Left lung (tissue), 10 donors: Measurements from ENCODE around the gene RAB18. TPM values are rescaled to one million over a fixed set of nuclear protein-coding genes. Genes with fewer than 3 reads are reported as not detected.

ENCODE experiments used
- ATAC-seq: fragments of 200-7000 bp; cut with Tn5 transposase; one replicate; pipeline ENCODE4 v1.9.1; 2020; ENCODE audit warnings: moderate library complexity
- DNase-seq, 4 donors: peaks; one replicate each; pipeline ENCODE4 v3.0.0-alpha.2; 2013 to 2020
- H3K27ac ChIP-seq, 2 donors: fragments of 200-600 bp; sonication (generic) in 1 of 2; one replicate each; pipeline versions ENCODE4 v1.5.0 to v1.8.0; 2020 to 2021
- H3K27me3 ChIP-seq, 2 donors: fragments of 200-600 bp; sonication (generic) in 1 of 2; one replicate each; pipeline versions ENCODE4 v1.5.0 to v1.8.0; 2020 to 2021
- H3K36me3 ChIP-seq, 2 donors: fragments of 200-600 bp; sonication (generic) in 1 of 2; one replicate each; pipeline versions ENCODE4 v1.5.0 to v1.8.0; 2020 to 2021
- H3K4me1 ChIP-seq, 2 donors: fragments of 200-600 bp; one replicate each; pipeline ENCODE4 v1.8.0; 2021
- H3K4me3 ChIP-seq, 2 donors: fragments of 200-600 bp; sonication (generic) in 1 of 2; one replicate each; pipeline versions ENCODE4 v1.5.0 to v1.8.0; 2020 to 2021; ENCODE audit warnings: mild to moderate bottlenecking in 1 of 2
- H3K9me3 ChIP-seq, 2 donors: fragments of 200-600 bp; sonication (generic) in 1 of 2; one replicate each; pipeline versions ENCODE4 v1.5.0 to v1.8.0; 2020 to 2021
- CTCF ChIP-seq, 2 donors: fragments of 200-600 bp; sonication (generic) in 1 of 2; IDR thresholded peaks; one replicate each; pipeline versions ENCODE4 v1.5.0 to v1.8.0; 2021; ENCODE audit warnings: antibody characterized with exemption in 2 of 2
- intact Hi-C, 2 donors: fragments of 100-400 bp; cut with DNase I; formaldehyde crosslinking; loops; one replicate each; pipeline versions ENCODE4 v1.11.2 to v1.14.2; 2022
- polyA plus RNA-seq, 6 donors: library from polyadenylated mRNA; unstranded; fragments of 120-200 nt; gene quantifications; one replicate each; pipeline ENCODE4 v1.2.1, GENCODE V29; 2013; ENCODE audit not compliant: insufficient read length in 6 of 6
- total RNA-seq, 2 donors: library from RNA; stranded (reverse); fragmentation: NEBNext Ultra II Directional; extraction: Animal tissue kit (Norgen Biotek cat#: 25700); gene quantifications; one replicate each; pipeline ENCODE4 v1.2.1, GENCODE V29; 2021
- donor health status: DM: no; HTN: yes; CAD: no.
- donor health status: DM: no; HTN: no; CAD: no.

The RAB18 gene
- total and polyA plus RNA-seq, 8 donors: 80.6 to 115 (median 100) TPM

DNA sequence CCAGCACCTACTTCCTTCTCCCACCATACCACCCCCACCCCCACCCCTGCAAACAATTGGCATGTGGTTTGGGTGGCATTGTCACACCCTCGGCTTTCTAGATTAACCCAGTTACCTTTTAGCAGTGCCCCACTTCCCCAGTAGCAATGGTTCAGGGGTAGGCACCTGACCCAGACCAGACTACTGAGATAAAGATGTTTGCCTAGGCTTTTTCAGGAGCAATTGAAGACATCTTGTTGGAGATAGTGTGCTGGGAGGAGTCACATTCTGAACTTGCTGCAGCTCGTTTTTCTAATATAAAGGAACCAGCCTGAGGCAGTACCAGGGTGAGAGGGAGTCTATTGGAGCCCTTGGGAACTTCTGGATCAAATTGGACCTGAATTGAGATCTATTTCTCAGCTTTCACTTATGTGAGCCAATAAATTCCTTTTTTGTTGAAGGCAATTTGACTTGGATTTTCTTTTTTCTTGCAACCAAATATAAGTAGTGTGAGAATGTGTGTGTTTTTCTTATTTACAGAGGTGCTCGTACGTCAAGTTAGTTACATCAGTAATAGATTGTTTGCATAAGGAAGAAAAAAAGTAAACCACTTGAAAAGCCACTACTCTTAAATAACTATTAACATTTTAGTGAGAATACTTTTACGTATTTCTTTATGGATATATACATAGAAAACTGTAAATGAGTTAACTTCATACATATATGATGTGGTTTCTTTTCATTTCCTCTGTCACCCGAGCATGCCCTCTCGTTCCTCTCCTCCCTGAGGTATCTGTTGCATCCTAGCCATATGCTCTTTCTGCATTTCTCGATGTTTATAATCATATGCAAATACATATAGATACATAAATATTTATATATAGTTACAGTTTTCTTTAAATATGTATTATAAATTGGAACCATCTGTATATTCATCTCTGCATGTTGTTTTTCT, 38.0 kb downstream of the RAB18 start:
- no peaks in the 10 kb centered on the region for H3K9me3 ChIP-seq
- peaks cover 0 to 49% of the 10 kb centered on the region in 2 donors for H3K36me3 ChIP-seq
- no peak overlapping the region for H3K4me3 ChIP-seq
- H3K4me1 ChIP-seq: peaks cover 0 to 3% of the 10 kb centered on the region in 2 donors
- intact Hi-C loops: no loop called here
- no peak overlapping the region for H3K27ac ChIP-seq
- no peak for DNase-seq
- ATAC-seq: peak; percentile 63
- no peak for TF ChIP-seq CTCF (IDR thresholded peaks at IDR 0.05)
- no peaks in the 10 kb centered on the region for H3K27me3 ChIP-seq

DNA sequence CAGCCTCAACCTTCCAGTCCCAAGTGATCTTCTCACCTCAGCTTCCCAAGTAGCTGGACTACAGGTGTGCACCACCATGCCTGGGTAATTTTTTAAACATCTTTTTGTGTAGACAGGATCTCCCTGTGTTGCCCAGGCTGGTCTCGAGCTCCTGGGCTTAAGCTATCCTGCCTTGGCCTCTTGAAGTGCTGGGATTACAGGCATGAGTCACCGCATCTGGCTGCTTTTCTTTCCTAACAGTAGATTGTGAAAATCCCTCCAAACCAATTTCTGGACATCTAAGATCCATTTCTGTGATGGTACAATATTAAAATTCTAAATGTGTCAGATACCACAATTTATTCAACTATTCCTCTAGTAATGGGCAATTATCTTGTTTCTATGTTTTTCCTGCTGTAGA, 38.7 kb downstream of the RAB18 start:
- Histone ChIP-seq H3K4me1 (peaks cover 0 to 3% of the 10 kb centered on the region in 2 donors), H3K9me3 (no peaks in the 10 kb centered on the region), H3K4me3 (no peak overlapping the region), H3K27ac (no peak overlapping the region), H3K36me3 (peaks cover 0 to 41% of the 10 kb centered on the region in 2 donors), H3K27me3 (no peaks in the 10 kb centered on the region)
- intact Hi-C loops: no loop called here
- ATAC-seq: no peak
- TF ChIP-seq CTCF (IDR thresholded peaks at IDR 0.05): no peak
- DNase-seq: no peak

GRCh38 chr10:27547047-27547446, 42.9 kb downstream of the RAB18 start:
- H3K27ac ChIP-seq: no peak overlapping the region
- intact Hi-C loops: no loop called here
- no peak for DNase-seq

GRCh38 chr10:27547482-27547881, 43.4 kb downstream of the RAB18 start:
- H3K4me1 ChIP-seq: no peaks in the 10 kb centered on the region
- DNase-seq: no peak
- no peak overlapping the region for H3K4me3 ChIP-seq
- H3K36me3 ChIP-seq: peaks cover 0 to 22% of the 10 kb centered on the region in 2 donors
- H3K27me3 ChIP-seq: no peaks in the 10 kb centered on the region
- H3K9me3 ChIP-seq: no peaks in the 10 kb centered on the region
- H3K27ac ChIP-seq: no peak overlapping the region
- intact Hi-C loops: no loop called here
- ATAC-seq: no peak
- no peak for TF ChIP-seq CTCF (IDR thresholded peaks at IDR 0.05)

More at GRCh38 chr10:27547047-27547446, 42.9 kb downstream of the RAB18 start:
- H3K4me1 ChIP-seq: peaks cover 0 to under 1% of the 10 kb centered on the region in 2 donors
- no peaks in the 10 kb centered on the region for H3K9me3 ChIP-seq
- no peak overlapping the region for H3K4me3 ChIP-seq
- peaks cover 0 to 25% of the 10 kb centered on the region in 2 donors for H3K36me3 ChIP-seq
- H3K27me3 ChIP-seq: no peaks in the 10 kb centered on the region
- no peak for TF ChIP-seq CTCF (IDR thresholded peaks at IDR 0.05)
- ATAC-seq: no peak

- H3K36me3 ChIP-seq: peaks cover 0 to 3% of the 10 kb centered on the region in 2 donors
- no peaks in the 10 kb centered on the region for H3K4me1 ChIP-seq
- no peaks in the 10 kb centered on the region for H3K9me3 ChIP-seq
- ATAC-seq: no peak
- intact Hi-C loops: loop anchor here in 1 of 2 donors (10.0 kb wide), 1 partner anchor 104 kb away; no protein-coding TSS in a partner anchor
- DNase-seq: no peak
- no peaks in the 10 kb centered on the region for H3K27me3 ChIP-seq
- no peak overlapping the region for H3K4me3 ChIP-seq
- no peak overlapping the region for H3K27ac ChIP-seq
- no peak for TF ChIP-seq CTCF (IDR thresholded peaks at IDR 0.05)
Observed at GRCh38 chr10:27550823-27551222, 46.7 kb downstream of the RAB18 start.
